Testis (tissue), 2 donors: Measurements from ENCODE around the gene NUCB2.

Experiments used
- POLR2A ChIP-seq: fragments of 450-650 bp; IDR thresholded peaks from one replicate; pipeline ENCODE4 v1.6.1; 2017; ENCODE audit warnings: antibody characterized with exemption, mild to moderate bottlenecking, moderate library complexity
- TF ChIP-seq, protein P1 (sequence below), 3 experiments: fragments of 450-650 bp in 2 of 3; fragments of 200-600 bp in 1 of 3; sonication (generic) in 1 of 3; IDR thresholded peaks; one replicate each; pipeline ENCODE4 v1.5.1; 2016 to 2019; ENCODE audit warnings: antibody characterized with exemption in 3 of 3, mild to moderate bottlenecking in 2 of 3, moderate library complexity in 1 of 3

DNA sequence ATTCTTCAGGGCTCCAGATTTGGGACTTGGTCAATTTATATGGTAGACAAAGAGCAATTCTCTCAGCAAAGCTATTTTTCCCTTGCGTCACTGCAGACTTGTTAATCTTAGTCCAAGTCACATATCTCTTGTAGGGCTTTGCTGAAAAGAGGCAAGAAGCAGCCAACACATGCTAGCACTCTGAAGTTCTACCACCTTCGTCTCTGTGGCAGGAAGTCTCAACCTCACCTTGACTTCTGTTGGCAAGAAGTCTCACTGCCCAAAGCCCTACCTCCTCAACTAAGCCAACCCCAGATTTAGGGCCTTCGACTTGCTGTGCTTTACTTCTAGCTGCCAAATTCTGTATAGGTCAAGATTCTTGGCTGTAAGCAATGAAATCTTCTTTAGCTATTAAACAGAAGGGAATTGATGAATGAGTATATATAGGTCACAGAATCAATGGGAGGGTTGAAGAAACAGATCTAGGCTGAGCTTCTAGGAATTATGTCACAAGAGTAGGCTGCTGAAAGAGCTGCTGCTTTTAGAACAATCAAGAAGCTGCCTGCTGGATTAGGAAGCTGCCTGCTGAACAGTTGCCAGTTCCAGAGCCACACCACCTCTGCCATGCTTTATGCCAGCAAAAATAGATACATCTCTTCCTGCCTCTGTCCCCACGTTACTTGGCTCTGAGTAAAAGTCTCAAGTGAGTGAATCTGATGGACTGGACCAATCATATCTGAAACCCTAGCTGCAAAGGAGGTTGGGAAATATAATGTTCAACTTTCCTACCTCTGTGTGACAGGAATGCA lies 57.5 kb downstream of the NUCB2 start:
- TF ChIP-seq, protein P1, sequence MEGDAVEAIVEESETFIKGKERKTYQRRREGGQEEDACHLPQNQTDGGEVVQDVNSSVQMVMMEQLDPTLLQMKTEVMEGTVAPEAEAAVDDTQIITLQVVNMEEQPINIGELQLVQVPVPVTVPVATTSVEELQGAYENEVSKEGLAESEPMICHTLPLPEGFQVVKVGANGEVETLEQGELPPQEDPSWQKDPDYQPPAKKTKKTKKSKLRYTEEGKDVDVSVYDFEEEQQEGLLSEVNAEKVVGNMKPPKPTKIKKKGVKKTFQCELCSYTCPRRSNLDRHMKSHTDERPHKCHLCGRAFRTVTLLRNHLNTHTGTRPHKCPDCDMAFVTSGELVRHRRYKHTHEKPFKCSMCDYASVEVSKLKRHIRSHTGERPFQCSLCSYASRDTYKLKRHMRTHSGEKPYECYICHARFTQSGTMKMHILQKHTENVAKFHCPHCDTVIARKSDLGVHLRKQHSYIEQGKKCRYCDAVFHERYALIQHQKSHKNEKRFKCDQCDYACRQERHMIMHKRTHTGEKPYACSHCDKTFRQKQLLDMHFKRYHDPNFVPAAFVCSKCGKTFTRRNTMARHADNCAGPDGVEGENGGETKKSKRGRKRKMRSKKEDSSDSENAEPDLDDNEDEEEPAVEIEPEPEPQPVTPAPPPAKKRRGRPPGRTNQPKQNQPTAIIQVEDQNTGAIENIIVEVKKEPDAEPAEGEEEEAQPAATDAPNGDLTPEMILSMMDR (IDR thresholded peaks at IDR 0.05) = no peak
- no peak for TF ChIP-seq POLR2A
